ENCODE data around the gene VSTM2L.

GRCh38 chr20:37879843-37880242 is 23.1 kb upstream of the VSTM2L start:
- TF ChIP-seq CTCF (IDR thresholded peaks at IDR 0.05) (no peak), EZH2 (IDR thresholded peaks at IDR 0.05) (no peak), EZH2phosphoT487 (IDR thresholded peaks at IDR 0.05) (no peak)
